ENCODE results near the gene IDI2. TPM values are rescaled to one million over a fixed set of nuclear protein-coding genes. Genes with fewer than 3 reads are reported as not detected.

Gene IDI2
- polyA plus RNA-seq, 3 donors = not detected

- no peak for DNase-seq
- peaks cover 37 to 56% of the 10 kb centered on the region in 2 donors for H3K4me1 ChIP-seq (ENCODE audit: control insufficient read depth in 1 of 2, insufficient read depth in 2 of 2, low read length in 2 of 2)
- WGBS (ENCODE audit: insufficient coverage) = 85% methylated on average over 4 of the region's 4 CpGs
- peaks cover 30 to 36% of the 10 kb centered on the region in 2 donors for H3K36me3 ChIP-seq (replicated peaks in 1 of 2; ENCODE audit: control insufficient read depth in 1 of 2, insufficient read depth in 2 of 2, low read length in 2 of 2)
- peak overlapping the region; percentile 73 for H3K4me2 ChIP-seq (replicated peaks; ENCODE audit: extremely low read depth, low read length, poor library complexity, severe bottlenecking)
- Mint-ChIP-seq H3K36me3 (peaks cover 29 to 40% of the 10 kb centered on the region in 2 donors), H3K4me3 (peak overlapping the region; percentile 86 to 97), H3K27me3 (ENCODE audit: low read depth in 3 of 3) (no peaks in the 10 kb centered on the region), H3K4me1 (peaks cover 41% of the 10 kb centered on the region), H3K27ac (peak overlapping the region; percentile 94 to 99 (median 99)), H3K9me3 (no peaks in the 10 kb centered on the region)
- peak overlapping the region; percentile 71 to 86 for H3K27ac ChIP-seq (ENCODE audit: low read depth in 1 of 2, low read length in 2 of 2)
- H3K27me3 ChIP-seq (ENCODE audit: control insufficient read depth in 2 of 2, insufficient read depth in 2 of 2, low read length in 2 of 2) = no peaks in the 10 kb centered on the region
- no peaks in the 10 kb centered on the region for H3K9me3 ChIP-seq (replicated peaks in 1 of 2; ENCODE audit: control insufficient read depth in 1 of 2, insufficient read depth in 1 of 2, low read length in 2 of 2)
- H3K9ac ChIP-seq (ENCODE audit: insufficient read depth, low read length, poor library complexity, severe bottlenecking) = no peak overlapping the region
- peaks cover 53% of the 10 kb centered on the region for H3K79me2 ChIP-seq (ENCODE audit: insufficient read depth, low read length)
- intact Hi-C loops (cut with micrococcal nuclease) = loop anchor here in 1 of 2 donors (5.0 kb wide), 2 partner anchors 52 to 117 kb away; no protein-coding TSS in a partner anchor
- H2AFZ ChIP-seq (ENCODE audit: insufficient read depth, low read depth, low read length, poor library complexity, severe bottlenecking) = peak overlapping the region; percentile 66
- peaks cover 11% of the 10 kb centered on the region for H4K20me1 ChIP-seq (ENCODE audit: insufficient read depth, low read length)
- H3K4me3 ChIP-seq (replicated peaks in 1 of 3; ENCODE audit: low read depth in 2 of 3, low read length in 3 of 3) = peak overlapping the region; percentile 30 to 94 (median 78)
- TF ChIP-seq CTCF (IDR thresholded peaks at IDR 0.05) = no peak
These were observed 18.5 kb upstream of the IDI2 start for GRCh38 chr10:1044146-1044545.

DNA sequence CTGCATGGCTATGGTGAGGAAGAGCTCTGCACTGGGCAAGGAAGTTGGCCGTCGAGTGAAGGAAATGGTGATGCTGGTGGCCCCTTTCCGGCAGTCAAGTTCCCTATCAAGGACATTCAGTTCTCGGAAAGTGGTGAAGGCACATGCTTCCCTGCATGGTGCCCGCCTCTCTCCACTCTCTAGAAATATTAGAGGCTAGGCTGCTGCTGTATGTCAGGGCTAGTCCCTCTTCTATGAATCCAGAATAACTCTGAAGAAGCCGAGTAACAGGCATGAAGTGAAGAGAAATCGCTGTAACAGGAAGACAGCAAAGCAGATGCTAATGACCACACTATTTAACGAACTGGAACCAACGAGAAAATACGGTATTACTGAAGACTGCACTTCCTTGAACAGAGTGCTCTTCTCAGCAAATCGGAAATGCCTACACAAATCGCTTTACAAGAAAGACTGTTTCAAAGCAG lies 17.9 kb upstream of the IDI2 start:
- intact Hi-C loops (cut with micrococcal nuclease) = loop anchor here in 1 of 2 donors (5.0 kb wide), 2 partner anchors 51 to 116 kb away; no protein-coding TSS in a partner anchor

More for the DNA sequence above, 17.9 kb upstream of the IDI2 start:
- H3K9me3 ChIP-seq (replicated peaks in 1 of 2; ENCODE audit: control insufficient read depth in 1 of 2, insufficient read depth in 1 of 2, low read length in 2 of 2) = no peaks in the 10 kb centered on the region
- Mint-ChIP-seq H3K4me3 (peak overlapping the region; percentile 86 to 97), H3K9me3 (no peaks in the 10 kb centered on the region), H3K27ac (peak overlapping the region; percentile 94 to 99 (median 99)), H3K36me3 (peaks cover 30 to 40% of the 10 kb centered on the region in 2 donors), H3K4me1 (peaks cover 41% of the 10 kb centered on the region), H3K27me3 (ENCODE audit: low read depth in 3 of 3) (no peaks in the 10 kb centered on the region)
- peaks cover 37 to 56% of the 10 kb centered on the region in 2 donors for H3K4me1 ChIP-seq (ENCODE audit: control insufficient read depth in 1 of 2, insufficient read depth in 2 of 2, low read length in 2 of 2)
- H3K36me3 ChIP-seq (replicated peaks in 1 of 2; ENCODE audit: control insufficient read depth in 1 of 2, insufficient read depth in 2 of 2, low read length in 2 of 2) = peaks cover 32 to 40% of the 10 kb centered on the region in 2 donors
- peak overlapping the region; percentile 30 to 94 (median 78) for H3K4me3 ChIP-seq (replicated peaks in 1 of 3; ENCODE audit: low read depth in 2 of 3, low read length in 3 of 3)
- WGBS (ENCODE audit: insufficient coverage) = 0% methylated on average over 9 of the region's 12 CpGs
- H3K9ac ChIP-seq (ENCODE audit: insufficient read depth, low read length, poor library complexity, severe bottlenecking) = peak overlapping the region; percentile 59
- peaks cover 51% of the 10 kb centered on the region for H3K79me2 ChIP-seq (ENCODE audit: insufficient read depth, low read length)
- H2AFZ ChIP-seq (ENCODE audit: insufficient read depth, low read depth, low read length, poor library complexity, severe bottlenecking) = peak overlapping the region; percentile 66
- DNase-seq = peak; percentile 61 to 65 (median 63)
- H3K4me2 ChIP-seq (replicated peaks; ENCODE audit: extremely low read depth, low read length, poor library complexity, severe bottlenecking) = peak overlapping the region; percentile 73
- TF ChIP-seq CTCF (IDR thresholded peaks at IDR 0.05) = no peak
- H3K27ac ChIP-seq (ENCODE audit: low read depth in 1 of 2, low read length in 2 of 2) = peak overlapping the region; percentile 71 to 86
- peaks cover 11% of the 10 kb centered on the region for H4K20me1 ChIP-seq (ENCODE audit: insufficient read depth, low read length)
- no peaks in the 10 kb centered on the region for H3K27me3 ChIP-seq (ENCODE audit: control insufficient read depth in 2 of 2, insufficient read depth in 2 of 2, low read length in 2 of 2)

Data from CD14-positive monocyte (primary cell).